ENCODE measurements around the gene OR10H2.

OR10H2 gene

GRCh38 chr19:15696654-15697194 is 31.1 kb upstream of the OR10H2 start:
- no peak for DNase-seq
- in situ Hi-C loops (cut with HindIII; ENCODE audit: low pct_ligation_motif_present, low sequenced_read_pairs) = no loop called here
- no peak for TF ChIP-seq CTCF (IDR thresholded peaks at IDR 0.05; ENCODE audit: low read depth, low read length, missing control alignments)
- H3K4me3 ChIP-seq (ENCODE audit: low read depth, low read length) = no peak overlapping the region
- H3K36me3 ChIP-seq (replicated peaks) = no peaks in the 10 kb centered on the region
- no peaks in the 10 kb centered on the region for H3K27me3 ChIP-seq (replicated peaks)
- no peak overlapping the region for H3K27ac ChIP-seq

- no peak for TF ChIP-seq CTCF (IDR thresholded peaks at IDR 0.05; ENCODE audit: low read depth, low read length, missing control alignments)
- Histone ChIP-seq H3K4me3 (ENCODE audit: low read depth, low read length) (no peak overlapping the region), H3K27me3 (replicated peaks) (no peaks in the 10 kb centered on the region), H3K36me3 (replicated peaks) (no peaks in the 10 kb centered on the region), H3K27ac (no peak overlapping the region)
- in situ Hi-C loops (cut with HindIII; ENCODE audit: low pct_ligation_motif_present, low sequenced_read_pairs) = no loop called here
- no peak for DNase-seq
These were observed 25.9 kb upstream of the OR10H2 start for GRCh38 chr19:15701757-15702533.

GRCh38 chr19:15702534-15702930 is 25.3 kb upstream of the OR10H2 start:
- no peak for DNase-seq

GRCh38 chr19:15714638-15715037 is 13.2 kb upstream of the OR10H2 start:
- no peaks in the 10 kb centered on the region for H3K36me3 ChIP-seq (replicated peaks)
- no peaks in the 10 kb centered on the region for H3K27me3 ChIP-seq (replicated peaks)
- in situ Hi-C loops (cut with HindIII; ENCODE audit: low pct_ligation_motif_present, low sequenced_read_pairs) = no loop called here
- no peak overlapping the region for H3K4me3 ChIP-seq (ENCODE audit: low read depth, low read length)
- TF ChIP-seq CTCF (IDR thresholded peaks at IDR 0.05; ENCODE audit: low read depth, low read length, missing control alignments) = no peak
- DNase-seq = no peak
- H3K27ac ChIP-seq = no peak overlapping the region

More at GRCh38 chr19:15702534-15702930, 25.3 kb upstream of the OR10H2 start:
- in situ Hi-C loops (cut with HindIII; ENCODE audit: low pct_ligation_motif_present, low sequenced_read_pairs) = no loop called here
- Histone ChIP-seq H3K27me3 (replicated peaks) (no peaks in the 10 kb centered on the region), H3K27ac (no peak overlapping the region), H3K36me3 (replicated peaks) (no peaks in the 10 kb centered on the region), H3K4me3 (ENCODE audit: low read depth, low read length) (no peak overlapping the region)
- TF ChIP-seq CTCF (IDR thresholded peaks at IDR 0.05; ENCODE audit: low read depth, low read length, missing control alignments) = no peak

GRCh38 chr19:15715642-15716041 is 12.2 kb upstream of the OR10H2 start:
- no peak for TF ChIP-seq CTCF (IDR thresholded peaks at IDR 0.05; ENCODE audit: low read depth, low read length, missing control alignments)
- in situ Hi-C loops (cut with HindIII; ENCODE audit: low pct_ligation_motif_present, low sequenced_read_pairs) = no loop called here
- DNase-seq = no peak
- H3K27me3 ChIP-seq (replicated peaks) = no peaks in the 10 kb centered on the region
- H3K27ac ChIP-seq = no peak overlapping the region
- H3K36me3 ChIP-seq (replicated peaks) = no peaks in the 10 kb centered on the region
- H3K4me3 ChIP-seq (ENCODE audit: low read depth, low read length) = no peak overlapping the region
